H1 (cell line): ENCODE measurements around the gene CRELD1. TPM values are rescaled to one million over a fixed set of nuclear protein-coding genes. Genes with fewer than 3 reads are reported as not detected.
"Not testable (repeated sequence)": the region's sequence is repeated elsewhere in the genome, so short reads cannot be mapped to it uniquely, and the experiment has no call there.

ENCODE experiments used
- CTCF ChIA-PET: fragments of 300-600 bp; sonication (Branson Sonifier 250); formaldehyde crosslinking; loops from one replicate; lab custom pipeline; 2021; ENCODE audit not compliant: partially characterized antibody; lab: Charles Lee
- POLR2A ChIA-PET: fragments of 300-600 bp; sonication (Branson Sonifier 250); formaldehyde crosslinking; loops from one replicate; lab custom pipeline; 2021; ENCODE audit warnings: inconsistent platforms; ENCODE audit not compliant: partially characterized antibody; lab: Charles Lee
- DNase-seq, 2 experiments: peaks; one replicate each; pipeline versions ENCODE4 v3.0.0 to v3.0.0-alpha.2; 2010 to 2022; ENCODE audit warnings: low spot score in 2 of 2, low read depth in 1 of 2, mixed read lengths in 1 of 2
- FAIRE-seq: peaks from 2 replicates; lab custom pipeline; 2011; peaks lifted over from hg19 to GRCh38; lab: Jason Lieb, UNC
- H2AFZ ChIP-seq: 2 replicates; pipeline ENCODE4 v1.8.1; 2012; ENCODE audit warnings: low read length, inconsistent platforms
- H2AK5ac ChIP-seq: 2 replicates; pipeline ENCODE4 v1.6.1; 2013; ENCODE audit warnings: low read depth, low read length
- H2BK120ac ChIP-seq: replicated peaks from 2 replicates; pipeline ENCODE3; 2013; ENCODE audit warnings: low read depth, low read length, inconsistent platforms
- H2BK12ac ChIP-seq: 2 replicates; pipeline ENCODE4 v1.6.1; 2013; ENCODE audit warnings: low read depth, low read length
- H2BK15ac ChIP-seq: 2 replicates; pipeline ENCODE4 v1.6.1; 2013; ENCODE audit warnings: low read length
- H2BK20ac ChIP-seq: 2 replicates; pipeline ENCODE4 v1.6.1; 2013; ENCODE audit warnings: low read length
- H2BK5ac ChIP-seq: 2 replicates; pipeline ENCODE4 v1.6.1; 2013; ENCODE audit warnings: low read depth, low read length
- H3K14ac ChIP-seq: 2 replicates; pipeline ENCODE4 v1.6.1; 2013; ENCODE audit warnings: inconsistent platforms; ENCODE audit not compliant: insufficient read length
- H3K18ac ChIP-seq: 2 replicates; pipeline ENCODE4 v1.6.1; 2013; ENCODE audit warnings: low read length; ENCODE audit errors: extremely low read depth
- H3K23ac ChIP-seq: 2 replicates; pipeline ENCODE4 v1.6.1; 2013; ENCODE audit warnings: inconsistent platforms; ENCODE audit not compliant: insufficient read length
- H3K23me2 ChIP-seq: 2 replicates; pipeline ENCODE4 v1.6.1; 2013; ENCODE audit warnings: low read depth, low read length
- H3K27ac ChIP-seq: 2 replicates; pipeline ENCODE4 v1.6.1; 2011; ENCODE audit warnings: low read depth, low read length, inconsistent platforms
- H3K27me3 ChIP-seq, 4 experiments: replicated peaks in 1 of 4; 1 replicate in 1 of 4; 2 replicates in 3 of 4; pipeline versions ENCODE4 v1.6.1 to v1.8.1; 2011 to 2013; ENCODE audit warnings: low read length in 3 of 4, mild to moderate bottlenecking in 3 of 4, inconsistent platforms in 2 of 4, mixed read lengths in 2 of 4, moderate library complexity in 1 of 4; ENCODE audit not compliant: control insufficient read depth in 3 of 4, insufficient read depth in 3 of 4; ENCODE audit errors: extremely low read depth in 1 of 4
- H3K36me3 ChIP-seq, 4 experiments: 2 replicates each; pipeline versions ENCODE4 v1.6.1 to v1.8.1; 2011 to 2013; ENCODE audit warnings: mild to moderate bottlenecking in 4 of 4, low read length in 3 of 4, moderate library complexity in 2 of 4, control low read depth in 1 of 4, inconsistent platforms in 1 of 4; ENCODE audit not compliant: insufficient read depth in 4 of 4, control insufficient read depth in 2 of 4
- H3K4ac ChIP-seq: replicated peaks from 2 replicates; pipeline ENCODE3; 2013; ENCODE audit warnings: low read length, low read depth, mixed read lengths, inconsistent platforms; ENCODE audit not compliant: insufficient read length
- H3K4me1 ChIP-seq, 4 experiments: replicated peaks in 1 of 4; 1 replicate in 1 of 4; 2 replicates in 3 of 4; pipeline versions ENCODE4 v1.6.1 to v1.8.1; 2011 to 2013; ENCODE audit warnings: low read length in 3 of 4, inconsistent platforms in 2 of 4, mixed read lengths in 1 of 4; ENCODE audit not compliant: insufficient read depth in 4 of 4, control insufficient read depth in 3 of 4
- H3K4me2 ChIP-seq, 2 experiments: 2 replicates each; pipeline versions ENCODE4 v1.6.1 to v1.8.1; 2011 to 2013; ENCODE audit warnings: low read depth in 2 of 2, low read length in 2 of 2, control low read depth in 1 of 2, inconsistent platforms in 1 of 2, mild to moderate bottlenecking in 1 of 2; ENCODE audit not compliant: insufficient read depth in 1 of 2
- H3K4me3 ChIP-seq, 4 experiments: fragments of 200-600, 300-600 bp in 1 of 4; sonication (generic), shearing (Covaris generic), sonication (Bioruptor Twin) in 1 of 4; 2 replicates each; pipeline versions ENCODE4 v1.5.1 to v1.8.1; 2011 to 2016; ENCODE audit warnings: low read length in 4 of 4, low read depth in 3 of 4, control low read depth in 2 of 4, inconsistent platforms in 2 of 4, mild to moderate bottlenecking in 2 of 4, mixed read lengths in 1 of 4, moderate library complexity in 1 of 4; ENCODE audit not compliant: insufficient read depth in 2 of 4; ENCODE audit errors: extremely low read depth in 1 of 4
- H3K56ac ChIP-seq: replicated peaks from 2 replicates; pipeline ENCODE3; 2013; ENCODE audit warnings: low read depth, mild to moderate bottlenecking, mixed read lengths, low read length, inconsistent platforms; ENCODE audit not compliant: insufficient read length
- H3K79me1 ChIP-seq: 2 replicates; pipeline ENCODE4 v1.6.1; 2013; ENCODE audit warnings: low read depth, low read length, control low read depth
- H3K79me2 ChIP-seq, 2 experiments: 2 replicates each; pipeline versions ENCODE4 v1.6.1 to v1.8.1; 2012 to 2013; ENCODE audit warnings: low read length in 2 of 2, mild to moderate bottlenecking in 2 of 2, inconsistent platforms in 1 of 2; ENCODE audit not compliant: insufficient read depth in 2 of 2, control insufficient read depth in 1 of 2
- H3K9ac ChIP-seq, 4 experiments: replicated peaks in 1 of 4; 1 replicate in 1 of 4; 2 replicates in 3 of 4; pipeline versions ENCODE4 v1.6.1 to v1.8.1; 2011 to 2013; ENCODE audit warnings: low read depth in 3 of 4, low read length in 3 of 4, control low read depth in 2 of 4, mild to moderate bottlenecking in 2 of 4, moderate library complexity in 2 of 4, inconsistent platforms in 1 of 4; ENCODE audit errors: extremely low read depth in 1 of 4
- H3K9me3 ChIP-seq, 2 experiments: 2 replicates each; pipeline versions ENCODE4 v1.6.1 to v1.8.1; 2012 to 2013; ENCODE audit warnings: mild to moderate bottlenecking in 2 of 2, moderate library complexity in 2 of 2, control low read depth in 1 of 2, inconsistent platforms in 1 of 2, low read depth in 1 of 2, low read length in 1 of 2, mixed read lengths in 1 of 2; ENCODE audit not compliant: insufficient read depth in 2 of 2
- H4K20me1 ChIP-seq, 2 experiments: replicated peaks in 1 of 2; 2 replicates each; pipeline versions ENCODE3 to v1.8.1; 2011 to 2013; ENCODE audit warnings: inconsistent platforms in 2 of 2, low read length in 2 of 2, mild to moderate bottlenecking in 1 of 2; ENCODE audit not compliant: insufficient read depth in 2 of 2, control insufficient read depth in 1 of 2
- H4K5ac ChIP-seq: 2 replicates; pipeline ENCODE4 v1.6.1; 2013; ENCODE audit warnings: low read length, low read depth, mixed read lengths, inconsistent platforms; ENCODE audit not compliant: insufficient read length
- H4K8ac ChIP-seq: 2 replicates; pipeline ENCODE4 v1.8.0; 2013; ENCODE audit warnings: mild to moderate bottlenecking, moderate library complexity, low read length, inconsistent platforms; ENCODE audit not compliant: insufficient read depth; ENCODE audit errors: extremely low read depth
- H4K91ac ChIP-seq: replicated peaks from 2 replicates; pipeline ENCODE3; 2013; ENCODE audit warnings: low read length, mixed read lengths, inconsistent platforms; ENCODE audit not compliant: insufficient read length
- HDAC2 ChIP-seq, 2 experiments: fragments of 300-600 bp in 1 of 2; sonication (generic) in 1 of 2; IDR thresholded peaks; 2 replicates each; pipeline ENCODE4 v1.6.1; 2011 to 2012; ENCODE audit warnings: low read depth in 2 of 2, low read length in 2 of 2, mild to moderate bottlenecking in 2 of 2, moderate library complexity in 2 of 2, borderline replicate concordance in 1 of 2, inconsistent platforms in 1 of 2
- MAFK ChIP-seq: IDR thresholded peaks from 2 replicates; pipeline ENCODE4 v1.6.1; 2012; ENCODE audit warnings: low read depth, mild to moderate bottlenecking, improper control_type of control experiment, low read length
- RBBP5 ChIP-seq: IDR thresholded peaks from 2 replicates; pipeline ENCODE4 v1.7.1; 2012; ENCODE audit warnings: low read depth, mild to moderate bottlenecking, inconsistent platforms, low read length, moderate library complexity, borderline replicate concordance
- RXRA ChIP-seq: IDR thresholded peaks from 2 replicates; pipeline ENCODE4 v1.6.1; 2011; ENCODE audit warnings: low read depth, mild to moderate bottlenecking, low read length, moderate library complexity; ENCODE audit not compliant: insufficient read depth
- SAP30 ChIP-seq: fragments of 300-600 bp; sonication (generic); IDR thresholded peaks from 2 replicates; pipeline ENCODE4 v1.7.1; 2012; ENCODE audit warnings: low read length, moderate library complexity, mild to moderate bottlenecking, inconsistent platforms; ENCODE audit not compliant: insufficient read depth, insufficient replicate concordance
- TEAD4 ChIP-seq: IDR thresholded peaks from 2 replicates; pipeline ENCODE4 v1.6.1; 2012; ENCODE audit warnings: low read depth, low read length, inconsistent platforms, mixed read lengths
- ZNF274 ChIP-seq: IDR thresholded peaks from 2 replicates; pipeline ENCODE4 v1.7.0; 2012; ENCODE audit warnings: low read length, borderline replicate concordance; ENCODE audit errors: extremely low read depth
- WGBS, 2 experiments: shearing (Covaris generic) in 1 of 2; methylation state at CpG; one replicate each; pipeline versions ENCODE4 v1.1.6 to v1.1.7; 2013 to 2015; ENCODE audit warnings: low lambda C conversion rate in 2 of 2, mixed read lengths in 2 of 2, inconsistent platforms in 1 of 2, low coverage in 1 of 2, missing lambda C conversion rate in 1 of 2; ENCODE audit not compliant: insufficient replicate concordance in 2 of 2, insufficient coverage in 1 of 2, insufficient read length in 1 of 2; ENCODE audit errors: extremely low coverage in 1 of 2, missing lambda C conversion rate in 1 of 2; 5-methylcytosine and 5-hydroxymethylcytosine counted together
- polyA plus RNA-seq, 7 experiments: library from polyadenylated mRNA; depleted of rRNA in 3 of 7; stranded (reverse) in 5 of 7; unstranded in 2 of 7; fragments of >200 nt in 5 of 7; fragments of 200-250 nt in 2 of 7; gene quantifications; 1 replicate in 5 of 7; 2 replicates in 1 of 7; 4 replicates in 1 of 7; pipeline versions ENCODE4 v1.2.1 to v1.2.3, GENCODE V29; 2011 to 2013; ENCODE audit warnings: missing spikeins in 2 of 7, mixed read lengths in 2 of 7
- total RNA-seq: library from RNA; stranded (reverse); fragmentation: NEBNext Ultra II Directional; extraction: Animal tissue kit (Norgen Biotek cat#: 25700); gene quantifications from 2 replicates; pipeline ENCODE4 v1.2.1, GENCODE V29; 2021
- TF ChIP-seq, protein P1 (sequence below): IDR thresholded peaks from 2 replicates; pipeline ENCODE4 v1.6.1; 2012; ENCODE audit warnings: inconsistent platforms

CRELD1 gene
- total and polyA plus RNA-seq, 2 of the 8 experiments (the other 6 are each of a cell fraction or from before 2014, with no cell fraction given) = 12.9 to 15.1 TPM

- TF ChIP-seq HDAC2 (IDR thresholded peaks at IDR 0.05; ENCODE audit: borderline replicate concordance in 1 of 2, low read depth in 2 of 2, low read length in 2 of 2) = no peak
- TF ChIP-seq RXRA = no peak
- no peak for TF ChIP-seq ZNF274
- TF ChIP-seq MAFK = no peak
- TF ChIP-seq, protein P1, sequence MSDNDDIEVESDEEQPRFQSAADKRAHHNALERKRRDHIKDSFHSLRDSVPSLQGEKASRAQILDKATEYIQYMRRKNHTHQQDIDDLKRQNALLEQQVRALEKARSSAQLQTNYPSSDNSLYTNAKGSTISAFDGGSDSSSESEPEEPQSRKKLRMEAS = no peak
- no peak for TF ChIP-seq TEAD4
- no peak for TF ChIP-seq SAP30
- TF ChIP-seq RBBP5 = no peak
These were observed 5.3 kb downstream of the CRELD1 start (continued) for GRCh38 chr3:9938966-9939365.

DNA sequence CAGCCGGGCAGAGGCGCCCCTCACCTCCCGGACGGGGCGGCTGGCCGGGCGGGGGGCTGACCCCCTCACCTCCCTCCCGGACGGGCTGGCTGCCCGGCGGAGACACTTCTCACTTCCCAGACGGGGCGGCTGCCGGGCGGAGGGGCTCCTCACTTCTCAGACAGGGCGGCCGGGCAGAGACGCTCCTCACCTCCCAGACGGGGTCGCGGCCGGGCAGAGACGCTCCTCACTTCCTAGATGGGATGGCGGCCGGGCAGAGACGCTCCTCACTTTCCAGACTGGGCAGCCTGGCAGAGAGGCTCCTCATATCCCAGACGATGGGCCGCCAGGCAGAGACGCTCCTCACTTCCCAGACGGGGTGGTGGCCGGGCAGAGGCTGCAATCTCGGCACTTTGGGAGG, 6.3 kb downstream of the CRELD1 start:
- H3K9ac ChIP-seq, H3K23me2 ChIP-seq, H3K9me3 ChIP-seq, H2BK120ac ChIP-seq, H4K91ac ChIP-seq, H3K36me3 ChIP-seq, H3K4ac ChIP-seq, H3K4me3 ChIP-seq, H3K14ac ChIP-seq, CTCF ChIA-PET, H2BK15ac ChIP-seq, H3K27me3 ChIP-seq, H2BK20ac ChIP-seq, H3K23ac ChIP-seq, H3K56ac ChIP-seq, H3K79me2 ChIP-seq, H2BK12ac ChIP-seq, H2AK5ac ChIP-seq, FAIRE-seq, H3K4me1 ChIP-seq, DNase-seq, H4K20me1 ChIP-seq, H2BK5ac ChIP-seq, H4K8ac ChIP-seq, H3K79me1 ChIP-seq, H3K4me2 ChIP-seq, H2AFZ ChIP-seq, H3K27ac ChIP-seq, H4K5ac ChIP-seq, H3K18ac ChIP-seq: not testable (repeated sequence)
- POLR2A ChIA-PET = interaction anchor here (1.6 kb wide), 1 partner anchor 9 kb away, joined by 3 read pairs; no protein-coding TSS in a partner anchor
- WGBS, 2 experiments = 92% methylated on average over 18 of the region's 32 CpGs; no CpG with 5 or more reads in 1 of the 2 experiments
